ENCODE data around the gene CES4A. TPM values are rescaled to one million over a fixed set of nuclear protein-coding genes. Genes with fewer than 3 reads are reported as not detected.

Gene CES4A
- total RNA-seq, 1 experiment from 2014 or later = 1.9 TPM

- Histone ChIP-seq H3K9me3 (ENCODE audit: control insufficient read depth, low read depth, low read length) (no peaks in the 10 kb centered on the region), H3T11ph (ENCODE audit: low read length) (no peak overlapping the region), H2BK20ac (ENCODE audit: low read depth, low read length, poor library complexity, severe bottlenecking) (no peak overlapping the region), H4K91ac (ENCODE audit: insufficient read length, low read depth, low read length) (no peak overlapping the region), H3K27me3 (ENCODE audit: insufficient read depth, low read length) (no peaks in the 10 kb centered on the region), H2BK5ac (ENCODE audit: insufficient read length, low read length) (no peak overlapping the region), H3K23me2 (ENCODE audit: insufficient read length, low read depth, low read length, poor library complexity, severe bottlenecking) (no peaks in the 10 kb centered on the region), H3K56ac (ENCODE audit: insufficient read length, low read depth, low read length) (no peak overlapping the region), H3K79me1 (ENCODE audit: insufficient read depth, low read depth, low read length, poor library complexity, severe bottlenecking) (no peaks in the 10 kb centered on the region), H3K27ac (ENCODE audit: insufficient read length, low read depth, low read length) (no peak overlapping the region), H3K14ac (ENCODE audit: insufficient read depth, low read length) (no peak overlapping the region), H2BK15ac (ENCODE audit: low read depth, low read length) (no peak overlapping the region), H4K5ac (ENCODE audit: insufficient read length, low read depth, low read length) (no peak overlapping the region), H3K23ac (ENCODE audit: insufficient read length, low read depth, low read length) (no peak overlapping the region), H3K4me2 (ENCODE audit: insufficient read depth, insufficient read length, low read length) (no peak overlapping the region), H2AK5ac (ENCODE audit: insufficient read length, low read length) (no peak overlapping the region), H3K9ac (ENCODE audit: extremely low read depth, insufficient read length, low read length) (no peak overlapping the region), H3K79me2 (ENCODE audit: insufficient read depth, low read length) (no peaks in the 10 kb centered on the region; the same call in 1 of the 2 replicates), H3K4me1 (ENCODE audit: insufficient read depth, low read length) (no peaks in the 10 kb centered on the region), H4K8ac (replicated peaks; ENCODE audit: insufficient read length, low read depth, low read length) (no peak overlapping the region), H3K4ac (ENCODE audit: low read depth, low read length) (no peak overlapping the region), H2BK120ac (ENCODE audit: low read depth, low read length, poor library complexity, severe bottlenecking) (no peak overlapping the region), H2AFZ (ENCODE audit: low read length) (no peak overlapping the region), H3K18ac (ENCODE audit: insufficient read length, low read depth, low read length) (no peak overlapping the region), H2BK12ac (ENCODE audit: insufficient read length, low read depth, low read length) (no peak overlapping the region), H4K20me1 (ENCODE audit: control insufficient read depth, insufficient read depth, insufficient read length) (no peaks in the 10 kb centered on the region)
- DNase-seq = no peak
- no peak overlapping the region for H3K4me3 Mint-ChIP-seq
- no peak overlapping the region for H3K27ac Mint-ChIP-seq
- H3K36me3 Mint-ChIP-seq (ENCODE audit: insufficient read depth in 1 of 3, low read depth in 3 of 3) = peaks cover 0 to 39% (median 12%) of the 10 kb centered on the region in 3 experiments; a peak in 4 of 7 replicates
- H3K27me3 Mint-ChIP-seq (ENCODE audit: low read depth) = no peaks in the 10 kb centered on the region
- no peak for TF ChIP-seq CTCF (conservative IDR thresholded peaks at IDR 0.05)
- WGBS (ENCODE audit: extremely low coverage, insufficient read length, low lambda C conversion rate) = no CpG with 5 or more reads among the region's 2 CpGs
- peaks cover 10 to 15% of the 10 kb centered on the region in 2 experiments for H3K4me1 Mint-ChIP-seq
- H3K9me3 Mint-ChIP-seq = no peaks in the 10 kb centered on the region
Measured at GRCh38 chr16:67040166-67040565, 51.8 kb downstream of the CES4A start.

All from H9 (cell line).